HG03378 (cell line): Measurements from ENCODE around the gene BMP8A.

ENCODE experiments used
- ATAC-seq: cut with Tn5 transposase; IDR thresholded peaks from one replicate; pipeline ENCODE4 v1.9.1; 2021; ENCODE audit warnings: mild to moderate bottlenecking, moderate library complexity; ENCODE audit not compliant: unreplicated experiment

The BMP8A gene

DNA sequence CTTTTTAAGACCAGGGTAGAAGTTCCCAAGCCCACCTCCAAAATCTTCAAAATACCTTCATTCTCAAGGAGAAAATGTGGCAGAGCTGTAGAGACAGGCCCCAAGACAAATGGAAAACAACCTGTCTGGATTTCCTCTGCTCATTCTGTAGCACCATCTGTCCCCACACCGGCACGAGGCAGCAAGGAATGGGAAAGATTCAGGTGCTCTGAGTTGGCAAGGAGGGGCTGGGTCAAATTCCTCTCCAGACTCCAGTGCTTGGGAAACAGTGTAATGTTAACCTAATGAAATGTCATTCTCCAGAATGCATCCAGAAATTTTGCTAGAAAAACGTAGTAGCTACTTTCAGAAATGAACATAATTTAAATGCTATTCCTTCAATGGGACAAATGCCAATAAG lies 75.9 kb downstream of the BMP8A start:
- ATAC-seq: no peak

DNA sequence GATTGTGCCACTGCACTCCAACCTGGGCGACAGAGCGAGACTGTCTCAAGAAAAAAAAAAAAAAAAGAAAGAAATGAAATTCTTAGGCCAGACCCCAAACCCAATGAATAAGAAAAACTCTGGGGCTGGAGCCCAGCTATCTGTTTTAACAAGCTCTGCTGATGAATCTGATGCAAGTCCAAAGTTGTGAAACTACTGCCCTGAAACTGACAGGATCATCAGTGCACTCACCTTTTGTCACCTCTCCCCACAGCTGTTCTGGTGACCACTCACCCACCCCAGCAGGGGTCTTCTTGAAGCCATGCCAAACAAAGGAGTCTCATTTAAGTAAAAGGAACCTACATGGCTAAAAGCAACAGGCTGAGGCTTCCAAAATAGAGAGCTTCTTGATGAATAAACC lies 76.8 kb downstream of the BMP8A start:
- ATAC-seq: no peak

- no peak for ATAC-seq
These were observed 77.6 kb downstream of the BMP8A start for GRCh38 chr1:39569034-39569433.

GRCh38 chr1:39570477-39571177 lies 79.2 kb downstream of the BMP8A start:
- no peak for ATAC-seq

DNA sequence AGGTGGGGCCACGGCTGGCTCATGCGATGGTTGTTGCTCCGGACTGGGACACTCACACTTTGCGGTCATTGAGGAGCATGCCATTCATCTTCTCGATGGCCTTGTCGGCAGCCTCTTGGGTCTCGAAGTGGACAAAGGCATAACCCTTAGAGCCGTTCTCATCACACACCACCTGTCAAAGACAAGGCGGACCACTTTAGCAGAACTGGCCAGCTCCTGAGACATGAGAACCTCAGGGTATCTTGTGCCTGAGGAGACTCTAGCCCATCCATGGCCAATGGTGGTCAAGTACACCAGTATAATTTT lies 79.7 kb downstream of the BMP8A start:
- ATAC-seq: no peak

DNA sequence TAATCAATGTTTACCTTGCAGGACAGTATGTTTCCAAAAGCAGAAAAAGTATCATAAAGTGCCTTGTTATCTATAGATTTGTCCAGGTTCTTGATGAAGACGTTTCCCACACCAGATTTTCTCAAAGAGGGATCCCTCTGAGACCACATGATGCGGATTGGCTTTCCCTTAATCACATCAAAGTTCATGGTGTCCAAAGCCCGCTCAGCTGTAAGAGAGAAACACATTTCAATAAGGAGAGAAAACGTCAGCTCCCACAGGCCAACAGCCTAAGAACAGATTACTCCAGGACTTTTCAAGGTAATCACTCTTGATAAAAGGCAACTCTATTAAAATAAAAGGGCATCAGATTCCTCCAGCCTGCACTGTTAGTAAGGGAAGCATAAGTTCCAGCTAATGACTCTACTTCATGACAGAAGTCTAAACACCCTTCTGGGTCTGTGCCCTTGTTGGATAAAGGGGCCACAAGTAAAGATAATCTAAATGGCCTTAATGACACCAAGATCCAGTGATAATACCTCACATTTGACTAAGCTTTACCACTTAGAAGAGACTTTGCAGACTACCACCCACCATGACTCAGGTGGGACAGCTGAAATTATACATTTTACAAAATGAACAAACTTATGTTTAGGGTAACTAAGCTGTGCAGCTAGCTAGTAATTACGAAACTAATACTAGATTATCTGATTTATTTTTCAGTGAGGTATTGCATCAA lies 81.1 kb downstream of the BMP8A start:
- no peak for ATAC-seq

GRCh38 chr1:39573097-39573465 lies 81.6 kb downstream of the BMP8A start:
- no peak for ATAC-seq

DNA sequence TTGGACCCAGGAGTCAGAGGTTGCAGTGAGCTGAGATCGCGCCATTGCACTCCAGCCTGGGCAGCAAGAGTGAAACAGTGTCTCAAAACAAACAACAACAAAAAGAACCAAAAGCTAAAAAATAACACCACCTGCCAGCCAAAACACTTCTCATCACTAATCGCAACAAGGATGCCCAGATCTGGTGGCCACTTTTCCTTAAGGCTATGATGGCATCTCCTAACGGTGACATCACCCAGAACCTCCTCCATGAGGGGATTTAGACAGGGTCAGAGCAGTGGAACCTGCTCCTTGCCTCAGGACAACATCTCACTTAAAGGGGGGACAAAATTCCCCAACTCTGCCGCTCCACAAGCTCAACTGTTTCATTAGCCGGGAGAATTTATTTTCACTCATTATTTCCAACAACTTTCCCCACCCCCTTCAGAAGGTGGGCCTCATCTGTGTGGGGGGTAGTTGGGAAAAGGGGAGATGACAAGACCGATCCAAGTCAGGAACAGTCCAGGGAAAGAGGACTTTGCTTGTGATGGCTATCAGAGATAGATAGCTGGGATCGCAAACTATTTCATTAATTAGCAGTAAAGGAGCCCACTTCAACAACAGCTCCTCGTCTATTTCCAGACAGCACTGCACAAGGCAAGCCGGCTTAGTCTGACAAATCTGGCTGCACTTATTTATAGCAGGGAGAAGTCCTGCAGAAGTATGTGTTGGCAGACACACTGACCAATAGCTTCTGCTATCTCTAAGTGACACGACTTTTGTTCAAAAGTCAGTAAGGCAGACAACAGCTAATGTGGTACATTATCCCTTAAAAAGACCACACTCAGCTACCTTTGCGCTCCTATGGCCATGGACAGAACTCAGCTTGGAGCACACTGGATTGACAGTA lies 82.5 kb downstream of the BMP8A start:
- no peak for ATAC-seq

- no peak for ATAC-seq
These were observed 83.2 kb downstream of the BMP8A start for GRCh38 chr1:39574646-39575045.
